Upper lobe of right lung (tissue), 1 donor: ENCODE data around the gene KCTD16. TPM values are rescaled to one million over a fixed set of nuclear protein-coding genes. Genes with fewer than 3 reads are reported as not detected.

ENCODE experiments used
- ATAC-seq: fragments of 200-7000 bp; cut with Tn5 transposase; one replicate; pipeline ENCODE4 v1.9.1; 2020; ENCODE audit warnings: mild to moderate bottlenecking, moderate library complexity
- DNase-seq: peaks from one replicate; pipeline ENCODE4 v3.0.0-alpha.2; 2020
- H3K27ac ChIP-seq: fragments of 200-600 bp; one replicate; pipeline ENCODE4 v1.8.0; 2022
- H3K27me3 ChIP-seq: fragments of 200-600 bp; one replicate; pipeline ENCODE4 v1.8.0; 2022; ENCODE audit warnings: mild to moderate bottlenecking
- H3K36me3 ChIP-seq: fragments of 200-600 bp; one replicate; pipeline ENCODE4 v1.8.0; 2022
- H3K4me1 ChIP-seq: fragments of 200-600 bp; one replicate; pipeline ENCODE4 v1.8.0; 2022
- H3K4me3 ChIP-seq: fragments of 200-600 bp; one replicate; pipeline ENCODE4 v1.8.0; 2022; ENCODE audit warnings: mild to moderate bottlenecking
- H3K9me3 ChIP-seq: fragments of 200-600 bp; one replicate; pipeline ENCODE4 v1.8.0; 2022
- CTCF ChIP-seq: fragments of 200-600 bp; IDR thresholded peaks from one replicate; pipeline ENCODE4 v1.8.0; 2022; ENCODE audit warnings: antibody characterized with exemption
- intact Hi-C: fragments of 100-400 bp; cut with DNase I; formaldehyde crosslinking; loops from one replicate; pipeline ENCODE4 v1.11.0; 2022
- total RNA-seq: library from RNA; stranded (reverse); fragmentation: NEBNext Ultra II Directional; extraction: Animal tissue kit (Norgen Biotek cat#: 25700); gene quantifications from one replicate; pipeline ENCODE4 v1.2.1, GENCODE V29; 2021
- donor health status: DM: no; HTN: yes; CAD: no; lungs with severe emphysema.

The KCTD16 gene
- total RNA-seq, 1 donor from 2014 or later = 5.1 TPM

- no peak for TF ChIP-seq CTCF
Measured at GRCh38 chr5:144318460-144318859, 147.8 kb downstream of the KCTD16 start.

GRCh38 chr5:144323181-144323580 is 152.5 kb downstream of the KCTD16 start:
- no peaks in the 10 kb centered on the region for H3K27me3 ChIP-seq
- H3K36me3 ChIP-seq = no peaks in the 10 kb centered on the region
- H3K9me3 ChIP-seq = no peaks in the 10 kb centered on the region
- no peak for TF ChIP-seq CTCF
- intact Hi-C loops = no loop called here
- ATAC-seq (no peak), DNase-seq (no peak)
- H3K4me3 ChIP-seq = no peak overlapping the region
- no peaks in the 10 kb centered on the region for H3K4me1 ChIP-seq
- H3K27ac ChIP-seq = no peak overlapping the region

More at GRCh38 chr5:144318460-144318859, 147.8 kb downstream of the KCTD16 start:
- no peak overlapping the region for H3K4me3 ChIP-seq
- no peaks in the 10 kb centered on the region for H3K4me1 ChIP-seq
- DNase-seq (no peak), ATAC-seq (no peak)
- no peaks in the 10 kb centered on the region for H3K9me3 ChIP-seq
- no peak overlapping the region for H3K27ac ChIP-seq
- H3K27me3 ChIP-seq = no peaks in the 10 kb centered on the region
- intact Hi-C loops = no loop called here
- H3K36me3 ChIP-seq = no peaks in the 10 kb centered on the region

GRCh38 chr5:144325532-144325931 is 154.9 kb downstream of the KCTD16 start:
- no peak for TF ChIP-seq CTCF
- intact Hi-C loops = no loop called here
- Histone ChIP-seq H3K27ac (no peak overlapping the region), H3K27me3 (no peaks in the 10 kb centered on the region), H3K36me3 (no peaks in the 10 kb centered on the region), H3K4me3 (no peak overlapping the region), H3K9me3 (no peaks in the 10 kb centered on the region), H3K4me1 (no peaks in the 10 kb centered on the region)
- DNase-seq (no peak), ATAC-seq (no peak)

- intact Hi-C loops = no loop called here
- Histone ChIP-seq H3K36me3 (no peaks in the 10 kb centered on the region), H3K4me3 (no peak overlapping the region), H3K9me3 (no peaks in the 10 kb centered on the region), H3K27ac (no peak overlapping the region), H3K4me1 (no peaks in the 10 kb centered on the region), H3K27me3 (no peaks in the 10 kb centered on the region)
- no peak for TF ChIP-seq CTCF
- DNase-seq (no peak), ATAC-seq (peak; percentile 58)
Measured at GRCh38 chr5:144328494-144328893, 157.8 kb downstream of the KCTD16 start.

GRCh38 chr5:144328980-144329379 is 158.3 kb downstream of the KCTD16 start:
- no peak for DNase-seq
- Histone ChIP-seq H3K9me3 (no peaks in the 10 kb centered on the region), H3K4me3 (no peak overlapping the region), H3K27ac (no peak overlapping the region), H3K27me3 (no peaks in the 10 kb centered on the region), H3K4me1 (no peaks in the 10 kb centered on the region), H3K36me3 (no peaks in the 10 kb centered on the region)
- ATAC-seq = no peak
- no peak for TF ChIP-seq CTCF
- intact Hi-C loops = no loop called here

GRCh38 chr5:144329681-144330080 is 159.0 kb downstream of the KCTD16 start:
- Histone ChIP-seq H3K4me3 (no peak overlapping the region), H3K27me3 (no peaks in the 10 kb centered on the region), H3K27ac (no peak overlapping the region), H3K4me1 (no peaks in the 10 kb centered on the region), H3K9me3 (no peaks in the 10 kb centered on the region), H3K36me3 (no peaks in the 10 kb centered on the region)
- ATAC-seq (no peak), DNase-seq (no peak)
- no peak for TF ChIP-seq CTCF
- intact Hi-C loops = no loop called here
